ENCODE data around the gene LDHAL6B. TPM values are rescaled to one million over a fixed set of nuclear protein-coding genes. Genes with fewer than 3 reads are reported as not detected.
A peak's percentile ranks its signal among the peaks of the same experiment; 100 is the strongest.

Gene LDHAL6B
- total RNA-seq, 8 experiments from 2014 or later: 0.05 to 2.4 (median 0.47) TPM; not detected in 2

- peak in 6 of 8 experiments; percentile 27 to 41 (median 30) for ATAC-seq (replicated peaks in 6 of 8)
- no peak overlapping the region for H3K4me3 ChIP-seq
- in situ Hi-C loops (cut with MboI; ENCODE audit: low pct_unique_long_range_greater_than_20kb in 2 of 9, low sequenced_read_pairs in 9 of 9, unreplicated experiment in 9 of 9): loop anchor here in 6 of 9 experiments (25.0 kb wide), 1 partner anchor 318 kb away; no protein-coding TSS in a partner anchor
- WGBS, 10 experiments: 34 to 100% (median 86%) methylated on average over 1 to 3 of the region's 3 CpGs
- H3K4me1 ChIP-seq (replicated peaks in 1 of 2): peaks cover 0 to 9% of the 10 kb centered on the region in 2 donors
- H3K27ac ChIP-seq: no peak overlapping the region
Observed at GRCh38 chr15:59169251-59169708, 37.4 kb upstream of the LDHAL6B start.

GRCh38 chr15:59170295-59171066 is 36.2 kb upstream of the LDHAL6B start:
- WGBS, 10 experiments: 9 to 100% (median 60%) methylated on average over 1 to 9 of the region's 12 CpGs; no CpG with 5 or more reads in 2 of the 10 experiments
- H3K27ac ChIP-seq: no peak overlapping the region
- peaks cover 0 to 17% of the 10 kb centered on the region in 2 donors for H3K4me1 ChIP-seq (replicated peaks in 1 of 2)
- in situ Hi-C loops (cut with MboI; ENCODE audit: low pct_unique_long_range_greater_than_20kb in 2 of 9, low sequenced_read_pairs in 9 of 9, unreplicated experiment in 9 of 9): loop anchor here in 6 of 9 experiments (25.0 kb wide), 1 partner anchor 317 kb away; no protein-coding TSS in a partner anchor
- ATAC-seq (replicated peaks in 6 of 8): peak in 7 of 8 experiments; percentile 11 to 91 (median 57)
- H3K4me3 ChIP-seq: no peak overlapping the region

GRCh38 chr15:59171067-59171397 is 35.6 kb upstream of the LDHAL6B start:
- in situ Hi-C loops (cut with MboI; ENCODE audit: low pct_unique_long_range_greater_than_20kb in 2 of 9, low sequenced_read_pairs in 9 of 9, unreplicated experiment in 9 of 9): loop anchor here in 6 of 9 experiments (25.0 kb wide), 1 partner anchor 316 kb away; no protein-coding TSS in a partner anchor
- Histone ChIP-seq H3K27ac (no peak overlapping the region), H3K4me3 (no peak overlapping the region), H3K4me1 (replicated peaks in 1 of 2) (peaks cover 0 to 17% of the 10 kb centered on the region in 2 donors)
- no peak for ATAC-seq (replicated peaks in 6 of 8)
- WGBS, 10 experiments: 80 to 100% (median 95%) methylated on average over 2 to 4 of the region's 8 CpGs; no CpG with 5 or more reads in 6 of the 10 experiments

- 94 to 100% (median 100%) methylated on average over 1 to 4 of the region's 7 CpGs; no CpG with 5 or more reads in 1 of the 10 experiments for WGBS, 10 experiments
- no peak for ATAC-seq (replicated peaks in 6 of 8)
- Histone ChIP-seq H3K4me3 (no peak overlapping the region), H3K4me1 (replicated peaks in 1 of 2) (peaks cover 0 to 17% of the 10 kb centered on the region in 2 donors), H3K27ac (no peak overlapping the region)
- in situ Hi-C loops (cut with MboI; ENCODE audit: low pct_unique_long_range_greater_than_20kb in 2 of 9, low sequenced_read_pairs in 9 of 9, unreplicated experiment in 9 of 9): loop anchor here in 6 of 9 experiments (25.0 kb wide), 1 partner anchor 315 kb away; no protein-coding TSS in a partner anchor
Observed at GRCh38 chr15:59172289-59172901, 34.2 kb upstream of the LDHAL6B start.

DNA sequence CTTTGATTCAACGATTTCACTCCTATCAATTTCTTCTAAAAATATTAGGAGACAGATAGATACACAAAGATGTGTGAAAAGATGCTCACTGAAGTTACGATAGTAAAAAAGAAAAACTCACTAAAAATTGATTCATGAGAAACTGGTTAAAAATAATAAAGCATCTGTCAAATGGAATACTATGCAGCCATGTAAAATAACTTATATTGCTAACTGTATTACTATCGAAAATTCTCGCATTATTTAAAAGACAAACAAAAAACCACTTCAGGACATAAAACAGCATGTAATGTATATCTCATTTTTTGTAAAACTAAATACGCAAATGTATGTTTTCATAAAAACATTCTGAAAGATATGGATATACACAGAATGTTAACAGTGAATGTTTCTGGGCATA is 33.4 kb upstream of the LDHAL6B start:
- WGBS, 10 experiments: 89 to 100% (median 95%) methylated on average over 2 to 5 of the region's 5 CpGs
- peaks cover 0 to 17% of the 10 kb centered on the region in 2 donors for H3K4me1 ChIP-seq (replicated peaks in 1 of 2)
- H3K4me3 ChIP-seq: no peak overlapping the region
- H3K27ac ChIP-seq: no peak overlapping the region
- no peak for ATAC-seq (replicated peaks in 6 of 8)
- in situ Hi-C loops (cut with MboI; ENCODE audit: low pct_unique_long_range_greater_than_20kb in 2 of 9, low sequenced_read_pairs in 9 of 9, unreplicated experiment in 9 of 9): loop anchor here in 6 of 9 experiments (25.0 kb wide), 1 partner anchor 314 kb away; no protein-coding TSS in a partner anchor

GRCh38 chr15:59174151-59174834 is 32.4 kb upstream of the LDHAL6B start:
- peak in 1 of 8 experiments; percentile 5 for ATAC-seq (replicated peaks in 6 of 8)
- no peak overlapping the region for H3K27ac ChIP-seq
- H3K4me1 ChIP-seq (replicated peaks in 1 of 2): peaks cover 0 to 17% of the 10 kb centered on the region in 2 donors
- WGBS, 10 experiments: 81 to 100% (median 95%) methylated on average over 1 to 9 of the region's 12 CpGs
- no peak overlapping the region for H3K4me3 ChIP-seq
- in situ Hi-C loops (cut with MboI; ENCODE audit: low pct_unique_long_range_greater_than_20kb in 2 of 9, low sequenced_read_pairs in 9 of 9, unreplicated experiment in 9 of 9): loop anchor here in 6 of 9 experiments (25.0 kb wide), 1 partner anchor 313 kb away; no protein-coding TSS in a partner anchor

- H3K4me1 ChIP-seq (replicated peaks in 1 of 2): peaks cover 0 to 13% of the 10 kb centered on the region in 2 donors
- H3K27ac ChIP-seq: no peak overlapping the region
- no peak overlapping the region for H3K4me3 ChIP-seq
- peak; percentile 84 to 96 (median 92) for ATAC-seq (replicated peaks in 6 of 8)
- WGBS, 10 experiments: 0 to 100% (median 65%) methylated on average over 1 to 10 of the region's 10 CpGs
- in situ Hi-C loops (cut with MboI; ENCODE audit: low pct_unique_long_range_greater_than_20kb in 2 of 9, low sequenced_read_pairs in 9 of 9, unreplicated experiment in 9 of 9): loop anchor here in 6 of 9 experiments (25.0 kb wide), 1 partner anchor 312 kb away; no protein-coding TSS in a partner anchor
Observed at GRCh38 chr15:59174835-59175831, 31.5 kb upstream of the LDHAL6B start.

DNA sequence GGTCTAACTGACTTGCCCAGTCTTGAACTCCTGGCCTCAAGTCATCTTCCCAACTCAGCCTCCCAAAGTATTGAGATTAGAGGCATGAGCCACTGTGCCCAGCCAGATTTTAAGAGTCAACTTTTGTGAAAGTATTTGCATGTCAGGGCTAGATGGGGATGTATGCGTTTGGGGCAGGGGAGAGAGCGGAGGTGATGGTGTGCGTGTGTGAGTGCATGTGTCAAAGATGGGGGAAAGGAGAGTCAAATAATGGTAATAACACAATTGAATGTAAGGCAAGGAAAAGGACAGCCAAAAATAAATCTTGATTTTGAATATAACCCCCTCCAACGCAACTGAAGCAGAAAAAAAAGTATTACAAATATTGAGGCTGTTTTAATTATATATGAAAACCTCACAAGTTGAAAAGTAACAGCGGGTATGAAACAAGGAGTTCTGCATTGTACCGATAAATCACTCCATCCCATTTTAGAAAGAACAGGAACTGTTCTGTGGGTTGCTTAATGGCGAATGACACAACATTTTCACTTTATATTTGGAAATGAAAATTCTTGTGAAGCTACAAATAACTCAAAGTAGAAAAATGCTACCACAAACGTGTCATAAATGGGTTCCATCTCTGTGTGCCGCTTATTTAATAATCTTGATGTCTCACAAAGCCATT is 29.9 kb upstream of the LDHAL6B start:
- in situ Hi-C loops (cut with MboI; ENCODE audit: low pct_unique_long_range_greater_than_20kb in 2 of 9, low sequenced_read_pairs in 9 of 9, unreplicated experiment in 9 of 9): no loop called here
- WGBS, 10 experiments: 40 to 100% (median 91%) methylated on average over 1 to 9 of the region's 9 CpGs; no CpG with 5 or more reads in 1 of the 10 experiments
- no peak overlapping the region for H3K27ac ChIP-seq
- H3K4me3 ChIP-seq: no peak overlapping the region
- no peak for ATAC-seq (replicated peaks in 6 of 8)
- peaks cover 0 to 8% of the 10 kb centered on the region in 2 donors for H3K4me1 ChIP-seq (replicated peaks in 1 of 2)

GRCh38 chr15:59177317-59177660 is 29.4 kb upstream of the LDHAL6B start:
- no peak overlapping the region for H3K27ac ChIP-seq
- in situ Hi-C loops (cut with MboI; ENCODE audit: low pct_unique_long_range_greater_than_20kb in 2 of 9, low sequenced_read_pairs in 9 of 9, unreplicated experiment in 9 of 9): no loop called here
- H3K4me3 ChIP-seq: no peak overlapping the region
- no peak for ATAC-seq (replicated peaks in 6 of 8)
- H3K4me1 ChIP-seq (replicated peaks in 1 of 2): peaks cover 0 to 8% of the 10 kb centered on the region in 2 donors
- WGBS, 10 experiments: 75 to 100% (median 95%) methylated on average over 1 to 4 of the region's 4 CpGs; no CpG with 5 or more reads in 1 of the 10 experiments

DNA sequence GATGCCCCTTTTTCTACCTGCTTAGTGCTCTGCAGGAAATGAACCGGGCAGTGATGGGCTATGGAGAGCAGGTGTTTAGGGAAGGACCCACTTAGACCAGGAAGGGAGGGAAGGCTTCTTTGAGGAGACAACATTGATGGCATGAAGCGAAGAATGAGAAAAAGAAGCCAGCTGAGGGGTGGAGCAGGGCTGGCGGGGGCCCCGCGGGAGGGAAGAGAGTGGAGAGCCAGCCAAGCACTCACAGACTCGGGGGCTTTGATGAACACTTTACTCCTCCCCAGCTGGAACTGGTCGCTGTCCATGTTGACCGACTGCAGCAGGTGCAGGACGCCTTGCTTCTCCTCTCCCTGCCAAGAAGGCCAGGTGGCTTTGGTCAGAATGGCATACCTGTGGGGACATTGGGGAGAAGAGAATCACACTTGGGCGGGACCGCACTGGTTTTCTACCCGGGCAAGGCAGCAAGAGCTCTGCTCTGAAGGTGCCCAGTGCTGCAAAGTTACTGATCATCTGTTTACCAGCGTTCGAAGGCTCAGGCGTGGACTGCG is 28.4 kb upstream of the LDHAL6B start:
- 86 to 100% (median 100%) methylated on average over 1 to 6 of the region's 16 CpGs; no CpG with 5 or more reads in 3 of the 10 experiments for WGBS, 10 experiments
- in situ Hi-C loops (cut with MboI; ENCODE audit: low pct_unique_long_range_greater_than_20kb in 2 of 9, low sequenced_read_pairs in 9 of 9, unreplicated experiment in 9 of 9): no loop called here
- Histone ChIP-seq H3K4me3 (no peak overlapping the region), H3K4me1 (replicated peaks in 1 of 2) (peaks cover 0 to 8% of the 10 kb centered on the region in 2 donors), H3K27ac (no peak overlapping the region)
- ATAC-seq (replicated peaks in 6 of 8): no peak

- WGBS, 10 experiments: 50 to 100% (median 69%) methylated on average over 1 to 4 of the region's 5 CpGs; no CpG with 5 or more reads in 2 of the 10 experiments
- no peak overlapping the region for H3K4me3 ChIP-seq
- in situ Hi-C loops (cut with MboI; ENCODE audit: low pct_unique_long_range_greater_than_20kb in 2 of 9, low sequenced_read_pairs in 9 of 9, unreplicated experiment in 9 of 9): no loop called here
Observed at GRCh38 chr15:59179717-59180116, 26.9 kb upstream of the LDHAL6B start.

More at GRCh38 chr15:59179717-59180116, 26.9 kb upstream of the LDHAL6B start:
- ATAC-seq (replicated peaks in 6 of 8): no peak
- Histone ChIP-seq H3K4me1 (replicated peaks in 1 of 2) (peaks cover 0 to 7% of the 10 kb centered on the region in 2 donors), H3K27ac (no peak overlapping the region)

Data from motor neuron (in vitro differentiated cells).